WI38 (cell line): ENCODE measurements around the gene SLC9A9.

ENCODE experiments used
- H3K4me3 ChIP-seq: 2 replicates; pipeline ENCODE4 v1.5.1; 2011; ENCODE audit warnings: low read depth, mild to moderate bottlenecking, control low read depth, low read length
- CTCF ChIP-seq: IDR thresholded peaks from 2 replicates; pipeline ENCODE4 v1.5.1; 2012; ENCODE audit warnings: low read depth, mild to moderate bottlenecking, control low read depth, low read length

The SLC9A9 gene

GRCh38 chr3:143595456-143596077 is 252.7 kb downstream of the SLC9A9 start:
- no peak for TF ChIP-seq CTCF
- H3K4me3 ChIP-seq, result no peak overlapping the region

DNA sequence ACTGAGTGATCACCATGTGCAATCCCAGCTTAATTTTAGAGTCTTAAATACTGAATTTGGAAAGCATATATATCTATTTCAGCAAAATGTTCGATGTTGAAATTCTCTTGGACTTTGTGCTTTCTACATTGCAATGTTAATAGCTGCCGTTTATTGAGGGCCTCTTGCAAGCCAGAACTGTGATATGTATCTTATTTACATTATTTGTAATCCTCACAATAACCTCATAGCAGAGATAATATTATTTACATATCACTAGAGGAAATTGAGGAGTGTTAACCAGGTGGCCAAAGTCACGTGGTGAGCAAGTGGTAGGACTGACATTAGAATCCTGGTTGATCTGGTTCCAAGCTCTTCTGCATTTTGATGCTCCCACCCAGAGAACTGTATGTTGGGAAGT is 254.1 kb downstream of the SLC9A9 start:
- no peak for TF ChIP-seq CTCF
- no peak overlapping the region for H3K4me3 ChIP-seq

DNA sequence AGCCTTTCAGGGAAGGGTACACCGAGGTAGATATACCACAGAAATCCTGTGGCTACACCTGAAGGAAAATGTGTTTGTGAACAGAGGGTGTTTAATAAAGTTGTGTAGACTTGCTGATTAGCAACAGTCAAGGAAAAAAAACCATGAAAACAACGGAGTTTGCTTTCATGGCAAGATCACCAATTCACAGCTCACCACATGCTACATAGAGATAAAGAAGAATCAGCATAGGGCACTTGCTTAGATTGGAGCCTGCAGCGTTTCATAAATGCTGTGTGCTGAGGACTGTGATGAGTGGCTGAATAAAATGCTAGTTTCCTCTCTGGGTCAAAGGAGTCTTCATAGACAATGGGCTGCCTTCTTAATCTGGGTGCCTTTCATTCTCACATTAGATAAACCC is 257.6 kb downstream of the SLC9A9 start:
- H3K4me3 ChIP-seq, result no peak overlapping the region
- TF ChIP-seq CTCF, result no peak

GRCh38 chr3:143586576-143586975 is 261.7 kb downstream of the SLC9A9 start:
- no peak overlapping the region for H3K4me3 ChIP-seq
- no peak for TF ChIP-seq CTCF

DNA sequence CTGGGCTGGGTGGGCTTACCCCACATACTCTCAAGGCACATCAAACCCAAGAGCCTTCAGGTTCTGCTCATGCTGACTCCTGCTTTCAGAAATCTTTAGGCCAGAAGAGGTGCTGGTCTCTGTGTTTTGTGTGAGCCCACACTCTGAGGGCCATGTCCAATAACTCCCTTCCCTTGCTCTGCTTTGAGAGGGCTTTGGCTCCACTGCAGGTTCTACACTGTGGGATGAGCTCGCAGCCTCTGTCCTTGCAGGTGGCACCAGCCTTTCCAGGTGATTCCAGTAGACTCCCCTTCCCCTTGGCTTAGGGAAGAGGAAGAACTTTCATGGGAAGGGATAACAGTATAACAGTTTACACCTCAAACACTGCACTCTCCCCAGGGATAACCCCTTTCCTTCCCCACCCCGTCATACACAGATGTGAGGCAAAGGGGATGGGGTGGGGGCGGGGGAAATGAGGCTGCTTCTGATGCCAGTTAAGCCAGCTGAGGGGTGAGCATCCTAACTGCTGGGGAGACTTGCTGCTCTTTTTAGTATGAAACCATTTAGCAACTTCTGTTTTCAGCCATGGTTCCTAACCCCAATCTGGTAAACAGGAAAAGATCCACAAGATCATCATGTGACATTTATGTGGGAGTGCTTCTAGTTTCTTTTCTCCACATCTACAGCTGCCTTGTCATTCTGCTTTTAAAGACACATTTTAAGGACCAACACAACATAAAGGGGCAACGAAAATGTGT is 262.4 kb downstream of the SLC9A9 start:
- no peak for TF ChIP-seq CTCF
- H3K4me3 ChIP-seq, result no peak overlapping the region

- no peak for TF ChIP-seq CTCF
Measured at GRCh38 chr3:143584474-143584873, 263.8 kb downstream of the SLC9A9 start.

DNA sequence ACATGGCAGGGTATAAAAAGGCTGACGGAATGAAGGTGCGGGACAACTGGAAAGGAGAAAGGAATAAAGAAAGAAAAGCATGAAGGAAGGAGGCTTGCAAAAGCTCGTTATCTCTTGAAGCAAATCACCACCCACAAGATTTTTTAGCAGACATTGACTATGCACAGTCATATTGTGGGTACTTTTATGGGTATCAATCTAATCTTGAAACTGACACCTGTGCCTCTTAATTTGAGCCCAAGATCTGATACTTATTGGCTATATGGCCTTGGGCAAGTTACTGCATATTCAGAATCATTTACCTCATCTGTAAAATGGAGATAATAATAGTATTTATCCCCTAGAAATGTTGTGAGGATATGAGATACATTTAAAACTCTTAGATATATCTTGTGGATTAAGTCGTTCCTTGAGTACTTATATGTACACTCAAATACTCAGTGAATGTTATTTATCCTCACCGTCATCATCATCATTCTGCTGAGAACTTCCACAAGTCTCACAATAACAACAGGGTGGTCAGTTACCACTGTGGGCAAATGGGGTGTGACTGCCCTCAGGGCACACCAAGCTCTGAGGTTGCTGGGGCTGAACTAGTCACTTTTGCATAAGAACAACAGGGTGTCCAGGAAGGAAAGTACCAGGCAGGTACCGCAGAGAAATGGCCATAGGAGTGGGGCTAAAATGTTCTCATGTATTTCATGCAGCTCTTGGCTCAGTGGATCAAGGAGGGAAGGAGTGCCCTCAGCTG is 266.1 kb downstream of the SLC9A9 start:
- no peak overlapping the region for H3K4me3 ChIP-seq
- no peak for TF ChIP-seq CTCF

More at GRCh38 chr3:143584474-143584873, 263.8 kb downstream of the SLC9A9 start:
- H3K4me3 ChIP-seq, result no peak overlapping the region
